HG02852 (cell line): ENCODE data around the gene PRMT3.
"Not testable (repeated sequence)": the region's sequence is repeated elsewhere in the genome, so short reads cannot be mapped to it uniquely, and the experiment has no call there.

ENCODE experiments used
- ATAC-seq: cut with Tn5 transposase; IDR thresholded peaks from one replicate; pipeline ENCODE4 v1.9.1; 2021; ENCODE audit warnings: mild to moderate bottlenecking, moderate library complexity; ENCODE audit not compliant: unreplicated experiment

The PRMT3 gene

GRCh38 chr11:20387261-20388095 is at the start of gene PRMT3:
TSS of gene PRMT3 (plus strand) at chr11:20387716. CDS start at chr11:20387747, 31 bp downstream.
- ATAC-seq, result peak; percentile 80

- ATAC-seq, result no peak
Observed at GRCh38 chr11:20342347-20343141, 45.0 kb upstream of the PRMT3 start.

DNA sequence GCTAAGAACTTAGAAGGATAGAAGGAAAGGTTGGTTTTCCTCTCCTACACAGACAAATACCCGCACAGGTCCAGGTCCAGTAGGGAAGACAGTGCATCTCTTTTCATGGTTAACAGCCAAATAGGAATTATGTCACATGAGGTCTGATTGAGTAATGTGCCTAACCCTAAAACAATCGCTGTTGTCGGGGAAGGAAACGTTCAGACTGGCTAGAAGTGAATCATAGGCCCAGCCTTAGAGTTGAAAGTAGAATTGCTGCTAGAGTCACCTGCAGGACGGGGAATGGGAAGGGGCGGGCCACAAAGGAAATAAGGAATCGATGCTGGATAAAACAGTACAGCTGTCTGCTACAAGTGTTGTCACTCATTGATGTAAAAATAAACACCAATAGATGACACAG is 36.4 kb upstream of the PRMT3 start:
- ATAC-seq, result no peak

DNA sequence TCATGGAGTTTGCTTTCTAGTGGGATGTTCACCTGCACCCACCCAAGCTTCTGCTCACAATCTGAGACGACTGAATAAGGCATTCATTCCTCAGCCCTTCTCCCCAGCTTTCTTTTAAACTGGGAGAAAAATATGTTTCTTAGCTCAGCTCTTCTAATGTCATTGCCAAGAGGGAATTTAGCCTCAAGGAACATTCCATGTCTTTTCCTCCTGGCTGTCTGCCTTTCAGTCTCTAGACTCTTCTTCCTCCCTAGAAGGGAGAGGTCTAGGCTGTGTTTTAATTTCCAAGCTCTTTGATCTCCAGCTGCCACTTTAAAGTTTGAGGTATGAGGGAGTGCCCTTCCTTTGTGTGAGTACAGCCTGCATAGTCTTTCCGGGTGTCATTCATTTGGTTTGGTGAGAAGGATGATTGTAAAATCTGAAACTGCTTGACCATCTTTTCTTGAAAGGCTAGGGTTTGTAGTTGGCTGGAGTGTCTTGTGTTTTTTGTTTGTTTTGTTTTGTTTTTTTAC is 35.7 kb upstream of the PRMT3 start:
- ATAC-seq, result no peak

GRCh38 chr11:20353829-20354434 is 33.6 kb upstream of the PRMT3 start:
- peak; percentile 64 for ATAC-seq

DNA sequence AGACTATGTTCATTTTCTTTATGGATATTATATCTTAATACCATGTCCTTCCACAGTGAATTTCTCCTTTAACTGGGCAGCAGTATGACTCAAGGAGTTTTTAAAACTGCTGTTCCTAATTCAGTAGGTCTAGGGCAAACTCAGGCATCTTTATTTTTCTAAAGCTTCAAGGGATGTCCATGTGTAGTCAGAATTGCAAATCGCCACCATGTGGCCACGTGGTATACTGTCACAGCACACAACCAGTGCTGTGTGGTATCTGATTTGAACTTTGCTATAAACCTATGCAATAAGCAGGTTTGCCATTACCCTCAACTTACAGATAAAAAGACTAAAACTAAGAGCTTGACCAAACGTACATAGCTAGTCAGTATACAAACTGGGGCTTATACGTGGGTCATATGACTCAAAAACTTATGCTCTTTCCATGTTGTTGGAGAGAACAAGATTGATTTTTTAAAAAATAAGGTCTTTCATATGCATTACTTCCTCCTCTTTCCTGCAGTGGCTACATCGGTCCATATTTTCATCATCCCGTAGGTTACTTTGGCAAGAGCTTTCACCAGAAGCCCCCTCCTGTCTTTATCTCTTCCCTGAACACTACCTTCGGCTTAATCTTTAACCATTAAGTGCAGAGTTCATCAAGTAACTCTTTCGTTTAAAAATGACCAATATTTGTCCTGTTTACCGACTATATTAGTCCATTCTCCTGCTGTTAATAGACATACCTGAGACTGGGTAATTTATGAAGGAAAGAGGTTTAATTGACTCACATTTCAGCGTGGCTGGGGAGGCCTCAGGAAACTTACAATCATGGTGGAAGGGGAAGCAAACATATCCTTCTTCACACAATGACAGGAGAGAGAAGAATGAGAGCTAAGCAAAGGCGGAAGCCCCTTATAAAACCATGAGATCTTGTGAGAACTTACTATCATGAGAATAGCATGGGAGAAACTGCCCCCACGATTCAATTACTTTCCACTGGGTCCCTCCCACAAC is 32.0 kb upstream of the PRMT3 start:
- peak; percentile 85 for ATAC-seq

DNA sequence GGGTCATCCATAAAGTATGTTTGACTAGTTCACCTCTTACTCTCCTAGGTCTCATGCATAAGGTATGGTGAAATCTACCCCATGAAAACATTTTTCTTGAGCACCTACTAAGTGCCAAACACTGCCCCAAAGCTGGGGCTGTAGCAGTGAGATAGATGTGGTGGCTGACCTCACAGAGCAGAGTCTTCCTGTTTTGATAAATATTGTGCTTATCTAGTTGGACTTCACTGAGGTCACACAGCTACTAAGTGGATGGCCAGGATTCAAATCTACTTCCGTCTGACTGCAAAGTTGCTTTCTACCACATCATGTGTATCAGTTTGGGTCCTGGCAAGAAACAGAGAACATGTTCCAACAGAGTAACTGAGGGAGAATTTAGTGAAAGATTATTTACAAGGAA is 30.4 kb upstream of the PRMT3 start:
- ATAC-seq, result no peak

DNA sequence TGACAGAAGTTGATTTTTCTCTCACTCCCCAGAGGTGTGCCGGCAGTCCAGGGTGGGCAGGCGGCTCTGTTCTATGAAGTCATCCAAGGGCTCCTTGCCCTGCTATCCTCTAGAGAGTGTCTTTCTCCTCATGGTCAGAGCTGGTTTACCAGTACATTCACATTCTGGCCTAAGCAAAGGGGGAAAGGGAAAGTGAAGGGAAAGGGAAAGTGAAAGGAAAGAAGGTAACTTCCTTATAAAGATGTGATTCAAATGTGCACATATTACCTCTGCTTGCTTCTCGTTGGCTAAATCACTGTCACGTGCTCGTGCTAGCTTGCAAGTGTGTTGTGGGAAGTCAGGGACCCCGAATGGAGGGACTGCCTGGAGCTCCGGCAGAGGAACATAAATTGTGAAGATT is 26.9 kb upstream of the PRMT3 start:
- peak; percentile 36 for ATAC-seq

DNA sequence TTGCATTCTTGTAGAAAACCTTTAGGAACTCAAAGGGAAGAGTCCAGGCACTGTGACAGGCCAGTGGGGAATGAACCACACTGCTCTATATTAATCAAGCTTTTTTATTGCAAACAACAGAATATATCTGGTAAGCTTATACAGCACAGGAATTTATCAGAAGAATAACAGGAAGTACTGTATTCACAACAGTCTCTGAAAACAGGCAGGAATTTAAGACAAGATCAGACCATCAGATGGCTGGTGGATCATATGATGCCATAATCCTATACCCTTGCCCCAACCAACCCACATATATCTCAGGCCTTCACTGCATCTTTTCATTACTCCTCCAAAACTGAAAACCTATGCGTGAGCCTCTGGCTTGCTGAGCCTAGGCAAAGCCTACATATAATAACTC is 25.0 kb upstream of the PRMT3 start:
- ATAC-seq, result no peak

- peak; percentile 12 for ATAC-seq
Observed at GRCh38 chr11:20363149-20363499, 24.4 kb upstream of the PRMT3 start.

GRCh38 chr11:20363500-20364340 is 23.8 kb upstream of the PRMT3 start, which contains the start of gene HTATIP2:
TSS of gene HTATIP2 (plus strand) at chr11:20363714. CDS start at chr11:20364238, 524 bp downstream.
- ATAC-seq, result peak; percentile 94

- no peak for ATAC-seq
Observed at GRCh38 chr11:20364341-20364792, 23.1 kb upstream of the PRMT3 start.

DNA sequence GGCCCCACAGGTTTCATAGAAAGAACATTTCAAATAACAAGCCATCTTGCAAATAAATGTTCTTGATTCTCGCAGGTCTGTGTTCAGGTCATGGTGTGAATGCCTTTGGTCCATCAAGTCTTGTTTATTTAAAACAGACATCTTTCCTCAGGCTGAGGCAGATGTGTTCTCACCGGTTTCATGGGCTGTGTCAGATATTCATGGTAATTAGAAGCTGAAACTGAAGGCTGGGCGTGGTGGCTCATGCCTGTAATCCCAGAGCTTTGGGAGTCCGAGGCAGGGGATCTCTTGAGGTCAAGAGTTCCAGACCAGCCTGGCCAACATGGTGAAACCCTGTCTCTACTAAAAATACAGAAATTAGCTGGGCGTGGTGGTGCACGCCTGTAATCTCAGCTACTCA is 22.1 kb upstream of the PRMT3 start:
- not testable (repeated sequence) for ATAC-seq

DNA sequence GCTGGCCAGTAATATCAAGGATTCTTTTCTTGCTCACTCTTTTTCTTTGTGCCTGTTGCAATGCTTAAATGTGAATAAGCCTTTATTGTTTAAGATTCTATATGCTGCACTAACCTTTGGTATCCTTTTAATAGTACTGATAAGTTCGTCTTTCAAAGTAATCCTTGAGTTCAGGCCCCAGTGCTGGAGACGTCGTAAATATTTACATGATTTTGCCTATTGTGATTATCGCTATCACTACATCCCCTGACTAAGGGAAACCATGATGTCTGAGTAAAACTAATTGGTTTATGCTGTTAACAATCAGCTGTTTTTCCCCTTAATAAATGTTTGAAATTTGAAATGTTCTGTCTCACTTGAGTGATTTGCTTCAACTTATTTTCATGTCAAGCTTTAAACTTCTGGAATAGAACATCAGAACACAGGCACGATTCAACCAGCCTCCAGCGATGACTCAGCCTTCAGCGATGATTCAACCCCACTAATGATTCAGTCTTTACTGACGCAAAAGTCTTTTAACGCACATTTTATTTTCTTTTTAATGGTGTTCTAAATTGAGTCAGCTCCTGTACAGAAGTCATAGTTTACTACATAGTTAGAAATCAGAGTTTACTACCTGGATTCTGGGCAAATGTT is 20.1 kb upstream of the PRMT3 start:
- ATAC-seq, result no peak

DNA sequence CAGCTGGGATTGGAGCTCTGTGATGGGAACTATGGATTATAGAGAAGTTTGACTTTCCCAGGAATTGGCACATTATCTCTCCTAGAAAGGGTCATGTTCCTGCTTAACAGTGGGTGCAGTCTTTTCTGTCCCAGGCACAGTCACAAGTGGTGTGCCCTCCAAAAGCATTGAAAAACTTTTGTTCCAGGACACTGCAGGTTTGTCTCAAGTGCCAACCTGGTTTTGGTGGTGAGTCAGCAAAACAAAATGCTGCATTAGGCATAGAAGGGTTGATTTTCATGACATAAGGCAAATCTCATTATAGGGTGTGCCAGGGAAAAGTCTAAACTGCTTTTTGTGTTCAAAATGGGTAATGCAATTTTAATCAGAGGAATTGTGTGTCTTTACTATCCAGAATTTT is 19.1 kb upstream of the PRMT3 start:
- ATAC-seq, result no peak

- no peak for ATAC-seq
Observed at GRCh38 chr11:20369826-20370225, 17.7 kb upstream of the PRMT3 start.

DNA sequence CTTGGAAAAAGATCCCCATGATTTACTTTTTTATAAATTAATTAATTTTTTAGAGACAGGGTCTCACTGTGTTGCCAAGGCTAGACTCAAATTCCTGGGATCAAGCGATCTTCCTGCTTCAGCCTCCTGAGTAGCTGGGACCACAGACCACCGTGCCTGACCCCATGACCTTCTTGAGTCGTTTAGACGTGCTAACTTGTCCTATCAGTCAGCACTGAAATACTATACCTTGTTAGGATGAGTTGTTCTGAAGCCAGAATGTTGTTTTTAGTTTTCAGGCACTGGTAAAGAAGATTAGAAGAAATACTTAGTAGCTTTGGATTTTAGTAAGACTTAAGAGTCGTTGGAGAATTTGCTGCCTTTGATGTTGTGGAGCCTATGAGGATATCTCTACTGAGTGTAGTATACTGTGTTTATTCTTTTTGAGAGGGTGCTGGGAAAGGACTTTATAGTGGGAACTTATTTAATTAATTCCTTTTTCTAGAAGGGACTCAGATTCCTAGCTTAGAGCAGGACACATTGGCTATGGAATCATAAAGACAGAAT is 15.4 kb upstream of the PRMT3 start:
- no peak for ATAC-seq

DNA sequence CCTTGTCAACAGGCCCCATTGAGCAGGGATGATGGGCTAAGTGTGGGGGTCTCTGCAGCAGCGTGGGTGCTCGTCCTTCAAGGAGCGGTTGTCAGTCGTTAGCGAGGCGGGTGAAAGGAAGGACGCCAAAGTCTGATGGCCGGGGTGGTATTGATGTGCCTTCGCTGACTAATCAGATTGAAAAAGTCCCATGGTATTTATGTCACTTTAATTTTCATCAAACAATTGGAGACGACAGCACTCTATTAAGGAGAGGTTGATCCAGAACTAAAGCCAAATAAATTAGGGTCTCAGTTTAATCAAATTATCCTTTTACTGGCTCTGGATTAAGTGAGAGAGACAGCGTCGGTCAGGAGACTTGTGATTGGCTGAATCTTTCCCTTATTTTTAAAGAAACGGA is 14.4 kb upstream of the PRMT3 start:
- ATAC-seq, result no peak
